Common myeloid progenitor, CD34-positive (primary cell): ENCODE measurements around the gene SPATA31E1.
A peak's percentile ranks its signal among the peaks of the same experiment; 100 is the strongest.

Source experiments
- CTCF ChIA-PET: fragments of 350-600 bp; sonication (Branson Sonifier 250); formaldehyde crosslinking; loops from one replicate; lab custom pipeline; 2021; ENCODE audit warnings: antibody characterized with exemption; lab: Charles Lee
- POLR2A ChIA-PET: fragments of 350-600 bp; sonication (Branson Sonifier 250); formaldehyde crosslinking; loops from one replicate; lab custom pipeline; 2021; ENCODE audit warnings: antibody characterized with exemption; lab: Charles Lee
- DNase-seq, 3 donors: peaks; one replicate each; pipeline versions ENCODE4 v3.0.0 to v3.0.0-alpha.2; 2013
- H3K27ac ChIP-seq, 2 experiments: 1 replicate in 1 of 2; 2 replicates in 1 of 2; pipeline ENCODE4 v1.7.0; 2013; ENCODE audit warnings: inconsistent platforms in 2 of 2, low read length in 2 of 2, mild to moderate bottlenecking in 2 of 2, low read depth in 1 of 2, moderate library complexity in 1 of 2; ENCODE audit not compliant: severe bottlenecking in 2 of 2, insufficient read depth in 1 of 2, poor library complexity in 1 of 2
- H3K27me3 ChIP-seq, 5 experiments: replicated peaks in 2 of 5; 1 replicate in 3 of 5; 2 replicates in 2 of 5; pipeline versions ENCODE4 v1.6.1 to v1.7.0; 2013; ENCODE audit warnings: low read length in 4 of 5, mild to moderate bottlenecking in 2 of 5, moderate library complexity in 2 of 5, inconsistent platforms in 1 of 5; ENCODE audit not compliant: insufficient read depth in 5 of 5, control insufficient read depth in 4 of 5
- H3K36me3 ChIP-seq, 4 experiments: 1 replicate in 2 of 4; 2 replicates in 2 of 4; pipeline versions ENCODE4 v1.6.1 to v1.7.0; 2013; ENCODE audit warnings: low read length in 3 of 4, control low read depth in 1 of 4, mild to moderate bottlenecking in 1 of 4; ENCODE audit not compliant: control insufficient read depth in 4 of 4, insufficient read depth in 4 of 4
- H3K4me1 ChIP-seq, 4 experiments: 1 replicate in 3 of 4; 2 replicates in 1 of 4; pipeline versions ENCODE4 v1.6.1 to v1.7.1; 2013; ENCODE audit warnings: low read length in 3 of 4, mild to moderate bottlenecking in 3 of 4, control low read depth in 1 of 4, inconsistent platforms in 1 of 4, moderate library complexity in 1 of 4; ENCODE audit not compliant: control insufficient read depth in 4 of 4, insufficient read depth in 4 of 4; ENCODE audit errors: control extremely low read depth in 1 of 4
- H3K4me3 ChIP-seq, 7 experiments: 1 replicate in 4 of 7; 2 replicates in 3 of 7; pipeline versions ENCODE4 v1.5.1 to v1.7.0; 2013; ENCODE audit warnings: mild to moderate bottlenecking in 7 of 7, low read length in 6 of 7, moderate library complexity in 6 of 7, inconsistent platforms in 2 of 7, low read depth in 2 of 7, control low read depth in 1 of 7; ENCODE audit not compliant: insufficient read depth in 4 of 7, control insufficient read depth in 1 of 7; ENCODE audit errors: extremely low read depth in 1 of 7
- H3K9me3 ChIP-seq, 5 experiments: 1 replicate in 4 of 5; 2 replicates in 1 of 5; pipeline versions ENCODE4 v1.6.1 to v1.7.1; 2013; ENCODE audit warnings: low read length in 4 of 5, mild to moderate bottlenecking in 2 of 5, inconsistent platforms in 1 of 5, low read depth in 1 of 5, moderate library complexity in 1 of 5; ENCODE audit not compliant: control insufficient read depth in 4 of 5, insufficient read depth in 2 of 5; ENCODE audit errors: control extremely low read depth in 1 of 5
- WGBS: methylation state at CpG from one replicate; pipeline ENCODE4 v1.1.5; 2013; ENCODE audit not compliant: insufficient coverage; 5-methylcytosine and 5-hydroxymethylcytosine counted together

The SPATA31E1 gene

DNA sequence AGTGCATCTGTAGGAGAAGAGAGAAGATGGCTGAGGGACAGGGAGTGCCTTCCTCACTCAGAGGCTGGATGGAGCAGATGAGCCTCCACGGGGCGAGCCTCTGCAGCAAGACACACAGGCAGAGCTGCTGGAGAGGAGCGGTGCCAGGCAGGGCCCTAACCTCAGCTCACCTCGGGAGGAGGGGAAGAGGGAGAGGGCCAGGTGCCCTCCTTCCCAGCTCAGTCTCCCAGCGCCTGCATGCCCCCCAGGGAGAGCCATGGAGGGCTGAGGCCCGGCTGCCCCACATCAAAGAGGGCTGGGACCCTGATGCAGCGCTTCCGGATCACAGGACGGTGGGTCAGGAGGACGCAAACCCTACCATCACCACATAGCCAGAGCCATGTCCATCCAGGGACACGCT lies 13.6 kb upstream of the SPATA31E1 start:
- H3K4me3 ChIP-seq, result no peak overlapping the region
- no peaks in the 10 kb centered on the region for H3K4me1 ChIP-seq
- H3K27ac ChIP-seq, result no peak overlapping the region
- H3K36me3 ChIP-seq, result no peaks in the 10 kb centered on the region
- no peaks in the 10 kb centered on the region for H3K27me3 ChIP-seq
- ChIA-PET POLR2A (no interaction called here), CTCF (no interaction called here)
- DNase-seq, result peak in 1 of 3 donors; percentile 2
- WGBS, result 99% methylated on average over 8 of the region's 11 CpGs
- no peaks in the 10 kb centered on the region for H3K9me3 ChIP-seq

DNA sequence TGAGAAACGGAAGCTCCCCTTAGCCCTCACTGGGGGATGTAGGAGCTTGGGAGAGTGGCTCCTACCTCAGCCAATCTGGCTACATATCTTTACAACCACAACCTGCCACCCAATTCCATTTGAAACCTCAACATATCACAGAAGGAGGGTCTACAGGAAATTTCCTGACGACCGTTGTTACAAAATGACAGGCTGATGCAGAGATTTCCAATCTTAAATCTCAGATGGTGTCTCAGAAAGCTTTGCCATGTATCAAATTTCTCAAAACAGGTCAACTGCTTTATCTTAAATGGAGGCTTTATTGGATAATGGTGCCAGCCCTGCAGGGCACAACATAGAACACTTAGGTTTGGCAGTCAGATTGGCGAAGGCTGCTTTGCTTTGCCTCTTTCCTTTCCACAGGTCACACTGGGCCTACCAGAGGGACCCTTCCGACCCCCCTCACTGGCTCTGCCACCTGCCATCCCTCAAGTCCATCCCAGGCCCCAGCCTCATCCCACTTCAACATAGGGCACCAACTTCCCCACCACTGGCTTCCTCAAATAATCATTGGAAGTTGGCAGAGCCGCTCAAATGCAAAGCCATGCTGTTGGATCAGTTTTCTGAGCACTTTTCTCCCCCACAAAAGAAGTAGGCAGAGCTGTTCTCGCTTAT lies 11.1 kb upstream of the SPATA31E1 start:
- Histone ChIP-seq H3K27ac (no peak overlapping the region), H3K4me3 (no peak overlapping the region), H3K4me1 (no peaks in the 10 kb centered on the region), H3K27me3 (no peaks in the 10 kb centered on the region), H3K36me3 (no peaks in the 10 kb centered on the region), H3K9me3 (no peaks in the 10 kb centered on the region)
- POLR2A ChIA-PET, result no interaction called here
- CTCF ChIA-PET, result no interaction called here
- no peak for DNase-seq
- 92% methylated on average over 6 of the region's 7 CpGs for WGBS

GRCh38 chr9:87872079-87872624 lies 10.5 kb upstream of the SPATA31E1 start:
- H3K36me3 ChIP-seq, result no peaks in the 10 kb centered on the region
- DNase-seq, result no peak
- ChIA-PET POLR2A (no interaction called here), CTCF (no interaction called here)
- WGBS, result 96% methylated on average over 8 of the region's 8 CpGs
- H3K27me3 ChIP-seq, result no peaks in the 10 kb centered on the region
- no peak overlapping the region for H3K4me3 ChIP-seq
- H3K4me1 ChIP-seq, result no peaks in the 10 kb centered on the region
- no peaks in the 10 kb centered on the region for H3K9me3 ChIP-seq
- H3K27ac ChIP-seq, result no peak overlapping the region

DNA sequence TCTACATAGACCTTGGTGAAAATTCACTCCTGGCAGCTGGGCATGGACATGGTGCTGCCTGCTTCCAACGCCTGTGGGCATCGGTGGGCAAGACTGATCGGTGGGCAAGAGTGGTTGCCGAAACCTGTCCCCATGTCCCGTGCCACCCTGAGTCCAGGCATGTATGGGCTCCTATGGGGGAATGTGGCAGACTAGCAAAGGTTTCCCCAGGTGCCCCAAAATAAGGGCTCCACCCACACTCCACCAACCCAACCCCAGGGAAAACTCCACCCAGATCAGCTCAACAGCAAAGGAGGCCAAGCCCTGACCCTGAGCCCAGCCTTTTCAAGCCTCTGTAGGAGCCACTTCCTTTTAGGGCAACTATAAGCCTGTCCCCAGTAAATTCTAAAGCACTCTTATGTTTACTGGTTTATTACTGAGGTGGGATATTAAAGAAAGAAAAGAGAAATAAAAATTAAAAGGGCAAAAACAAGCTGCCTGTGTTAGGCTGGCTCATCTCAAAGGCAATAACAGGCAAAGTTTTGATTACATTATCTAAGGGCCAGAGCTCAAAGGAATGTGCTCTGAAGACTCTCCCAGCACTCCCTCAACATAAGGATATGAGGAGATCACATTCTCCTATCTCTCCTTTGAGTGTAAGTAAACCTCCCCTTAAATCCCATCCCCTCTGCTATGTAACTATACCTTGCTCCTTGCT lies 8.9 kb upstream of the SPATA31E1 start:
- Histone ChIP-seq H3K4me1 (no peaks in the 10 kb centered on the region), H3K9me3 (peaks cover 0 to 3% (median 0%) of the 10 kb centered on the region in 5 experiments), H3K36me3 (no peaks in the 10 kb centered on the region), H3K27ac (no peak overlapping the region), H3K27me3 (no peaks in the 10 kb centered on the region), H3K4me3 (no peak overlapping the region)
- POLR2A ChIA-PET, result no interaction called here
- no peak for DNase-seq
- CTCF ChIA-PET, result no interaction called here
- WGBS, result 95% methylated on average over 5 of the region's 5 CpGs

DNA sequence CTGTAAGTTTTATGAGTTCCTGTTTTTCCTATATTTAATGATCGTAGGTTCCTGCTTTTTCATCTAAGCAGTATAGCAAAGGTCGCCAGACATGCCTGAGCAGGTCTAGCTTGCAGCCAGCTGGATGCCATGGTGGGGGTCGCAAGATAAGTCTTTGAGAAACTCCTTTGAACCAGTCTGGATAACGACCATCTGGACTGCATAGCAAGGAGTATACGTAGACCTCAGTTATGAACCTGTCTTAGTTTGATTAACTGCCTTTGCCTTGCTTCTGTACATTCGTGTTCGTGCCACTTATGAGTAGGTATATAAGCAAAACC lies 8.4 kb upstream of the SPATA31E1 start:
- H3K27ac ChIP-seq, result no peak overlapping the region
- no peak for DNase-seq
- no peaks in the 10 kb centered on the region for H3K27me3 ChIP-seq
- no peaks in the 10 kb centered on the region for H3K4me1 ChIP-seq
- H3K4me3 ChIP-seq, result no peak overlapping the region
- 72% methylated on average over 7 of the region's 7 CpGs for WGBS
- POLR2A ChIA-PET, result no interaction called here
- CTCF ChIA-PET, result no interaction called here
- peaks cover 0 to 3% (median 0%) of the 10 kb centered on the region in 5 experiments for H3K9me3 ChIP-seq
- H3K36me3 ChIP-seq, result no peaks in the 10 kb centered on the region

DNA sequence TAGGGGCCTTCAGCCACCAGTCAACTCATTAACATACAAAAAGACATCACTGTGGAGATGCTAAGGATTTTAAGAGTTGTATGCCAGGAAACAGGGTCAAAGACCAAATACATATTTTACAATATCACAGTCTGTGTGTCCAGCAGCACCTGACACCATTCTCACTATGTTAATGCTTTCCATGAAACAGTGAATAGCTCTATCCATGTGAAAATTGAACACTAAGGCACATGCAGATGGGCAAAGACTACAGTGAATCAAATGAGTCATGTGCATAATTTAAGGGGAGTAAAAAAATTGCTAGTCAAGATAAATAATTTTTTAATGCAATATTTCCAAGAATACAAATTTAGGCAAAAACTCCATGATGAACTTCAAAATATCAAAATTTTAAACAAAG lies 7.6 kb upstream of the SPATA31E1 start:
- peaks cover 0 to 3% (median 0%) of the 10 kb centered on the region in 5 experiments for H3K9me3 ChIP-seq
- ChIA-PET POLR2A (no interaction called here), CTCF (no interaction called here)

GRCh38 chr9:87875831-87876545 lies 6.7 kb upstream of the SPATA31E1 start:
- Histone ChIP-seq H3K4me3 (no peak overlapping the region), H3K27ac (no peak overlapping the region), H3K4me1 (no peaks in the 10 kb centered on the region), H3K36me3 (no peaks in the 10 kb centered on the region), H3K27me3 (no peaks in the 10 kb centered on the region), H3K9me3 (peaks cover 0 to 3% (median 0%) of the 10 kb centered on the region in 5 experiments)
- CTCF ChIA-PET, result no interaction called here
- POLR2A ChIA-PET, result no interaction called here
- WGBS, result 95% methylated on average over 3 of the region's 5 CpGs
- DNase-seq, result no peak

More for the DNA sequence above, 7.6 kb upstream of the SPATA31E1 start:
- Histone ChIP-seq H3K4me3 (no peak overlapping the region), H3K36me3 (no peaks in the 10 kb centered on the region), H3K27ac (no peak overlapping the region), H3K27me3 (no peaks in the 10 kb centered on the region), H3K4me1 (no peaks in the 10 kb centered on the region)
- DNase-seq, result no peak
